Activated CD4-positive, alpha-beta T cell treated with anti-CD3 and anti-CD28 coated beads, Interleukin-2, amount 50 U/mL, for 16 hours (primary cell): ENCODE measurements around the gene TAS2R46.
"Not testable (repeated sequence)": the region's sequence is repeated elsewhere in the genome, so short reads cannot be mapped to it uniquely, and the experiment has no call there.

Source experiments
- DNase-seq: peaks from one replicate; pipeline ENCODE4 v3.0.0-alpha.2; 2020

TAS2R46 gene

DNA sequence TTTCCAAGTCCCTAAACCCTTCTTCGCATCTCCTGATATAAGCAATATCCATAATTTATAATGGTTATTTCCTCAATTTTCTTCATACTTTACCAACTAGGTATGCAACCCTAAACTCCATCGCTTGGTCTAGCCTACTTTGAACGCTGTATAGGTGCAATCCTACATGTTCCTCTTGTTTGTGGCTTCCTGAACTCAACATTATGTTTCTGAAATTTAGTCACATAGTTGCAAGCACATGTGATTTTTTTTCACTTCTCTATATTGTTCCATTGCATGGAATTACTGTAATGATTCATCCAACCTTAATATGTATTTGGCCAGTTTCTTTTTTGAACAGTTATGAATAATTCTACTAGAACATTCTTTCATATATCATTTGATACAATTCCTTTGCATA lies 28.1 kb downstream of the TAS2R46 start:
- not testable (repeated sequence) for DNase-seq

- no peak for DNase-seq
Measured at GRCh38 chr12:11031307-11031706, 30.8 kb downstream of the TAS2R46 start, which contains the start of gene TAS2R31. Gene TAS2R31, minus strand, starts transcription at chr12:11031407. Its CDS starts 72 bp downstream, at chr12:11031335.

DNA sequence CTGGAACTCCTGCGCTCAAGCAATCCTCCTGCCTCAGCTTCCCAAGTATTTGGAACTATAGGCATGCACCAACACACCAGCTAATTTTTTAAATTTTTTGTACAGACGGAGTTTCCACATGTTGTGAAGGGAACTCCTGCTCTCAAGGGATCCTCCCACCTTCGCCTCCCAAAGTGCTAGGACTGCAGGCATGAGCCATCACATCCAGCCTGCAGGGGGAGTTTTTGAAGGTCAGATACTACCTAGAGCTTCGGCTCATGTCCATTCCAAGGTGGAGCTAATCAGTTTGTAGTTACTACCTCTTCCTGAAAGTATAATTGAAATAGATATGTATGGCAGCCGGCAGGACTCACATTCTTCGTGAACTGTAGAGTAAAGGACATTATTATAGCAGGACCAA lies 36.0 kb downstream of the TAS2R46 start:
- DNase-seq: no peak

- DNase-seq: no peak
Measured at GRCh38 chr12:11023387-11023786, 38.7 kb downstream of the TAS2R46 start.

- DNase-seq: no peak
Measured at GRCh38 chr12:11022520-11022919, 39.6 kb downstream of the TAS2R46 start, which contains the start of gene TAS2R19. Gene TAS2R19, minus strand, starts transcription at chr12:11022620. Its CDS starts 49 bp downstream, at chr12:11022571.

DNA sequence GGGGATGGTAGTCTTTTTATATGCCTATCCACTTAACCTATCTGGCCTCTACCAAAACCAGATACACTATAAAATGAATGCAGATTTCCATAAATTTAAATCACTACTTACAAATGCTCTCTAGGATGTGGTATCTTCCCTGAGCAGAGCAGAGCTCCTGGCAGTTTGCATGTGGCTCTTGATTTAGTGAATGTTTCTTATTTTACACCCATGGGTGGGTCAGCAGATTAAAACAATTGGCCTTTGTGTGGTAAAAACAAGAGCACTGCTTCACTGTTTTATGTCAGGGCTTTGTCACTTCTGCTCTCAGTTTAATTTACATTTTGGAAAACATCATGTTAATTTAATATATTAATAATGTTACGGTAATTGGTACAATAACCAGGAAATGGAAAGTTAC lies 45.2 kb downstream of the TAS2R46 start:
- no peak for DNase-seq

- no peak for DNase-seq
Measured at GRCh38 chr12:11015775-11016430, 46.2 kb downstream of the TAS2R46 start.

DNA sequence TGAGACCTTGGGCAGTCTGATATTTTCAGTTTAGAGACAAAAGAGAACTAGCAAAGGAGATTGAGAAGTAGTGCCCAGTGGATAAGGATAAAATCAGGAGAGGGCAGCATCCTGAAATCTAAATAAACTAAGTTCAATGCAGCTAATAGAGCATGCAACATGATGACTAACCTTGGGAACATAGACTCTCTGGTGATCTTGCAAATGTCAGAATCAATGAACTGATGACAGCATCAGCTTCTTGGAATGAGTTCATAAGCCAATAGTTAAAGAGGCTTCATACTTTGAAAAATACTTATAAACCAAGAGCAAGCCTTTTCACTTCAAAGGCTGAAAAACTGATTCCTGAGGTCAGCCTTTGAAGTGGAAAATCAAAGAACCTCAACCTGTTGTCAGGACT lies 47.9 kb downstream of the TAS2R46 start:
- DNase-seq: no peak
